Measurements from ENCODE around the gene DEPP1. TPM values are rescaled to one million over a fixed set of nuclear protein-coding genes. Genes with fewer than 3 reads are reported as not detected.
A peak's percentile ranks its signal among the peaks of the same experiment; 100 is the strongest.

The DEPP1 gene
- total RNA-seq, 1 donor from 2014 or later, result 0.26 TPM

GRCh38 chr10:44968091-44968490 lies 10.5 kb downstream of the DEPP1 start:
- H3K4me3 ChIP-seq (ENCODE audit: low read depth, low read length), result no peak overlapping the region
- FAIRE-seq, result no peak
- no peaks in the 10 kb centered on the region for H3K36me3 ChIP-seq (ENCODE audit: control insufficient read depth, insufficient read depth, low read length)
- no peak for DNase-seq (ENCODE audit: low read depth)
- no peaks in the 10 kb centered on the region for H3K27me3 ChIP-seq (ENCODE audit: control insufficient read depth, insufficient read depth, low read length)
- TF ChIP-seq, protein P1, sequence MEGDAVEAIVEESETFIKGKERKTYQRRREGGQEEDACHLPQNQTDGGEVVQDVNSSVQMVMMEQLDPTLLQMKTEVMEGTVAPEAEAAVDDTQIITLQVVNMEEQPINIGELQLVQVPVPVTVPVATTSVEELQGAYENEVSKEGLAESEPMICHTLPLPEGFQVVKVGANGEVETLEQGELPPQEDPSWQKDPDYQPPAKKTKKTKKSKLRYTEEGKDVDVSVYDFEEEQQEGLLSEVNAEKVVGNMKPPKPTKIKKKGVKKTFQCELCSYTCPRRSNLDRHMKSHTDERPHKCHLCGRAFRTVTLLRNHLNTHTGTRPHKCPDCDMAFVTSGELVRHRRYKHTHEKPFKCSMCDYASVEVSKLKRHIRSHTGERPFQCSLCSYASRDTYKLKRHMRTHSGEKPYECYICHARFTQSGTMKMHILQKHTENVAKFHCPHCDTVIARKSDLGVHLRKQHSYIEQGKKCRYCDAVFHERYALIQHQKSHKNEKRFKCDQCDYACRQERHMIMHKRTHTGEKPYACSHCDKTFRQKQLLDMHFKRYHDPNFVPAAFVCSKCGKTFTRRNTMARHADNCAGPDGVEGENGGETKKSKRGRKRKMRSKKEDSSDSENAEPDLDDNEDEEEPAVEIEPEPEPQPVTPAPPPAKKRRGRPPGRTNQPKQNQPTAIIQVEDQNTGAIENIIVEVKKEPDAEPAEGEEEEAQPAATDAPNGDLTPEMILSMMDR (IDR thresholded peaks at IDR 0.05; ENCODE audit: insufficient read depth, low read length, severe bottlenecking), result no peak

- Histone ChIP-seq H3K4me3 (ENCODE audit: low read depth, low read length) (no peak overlapping the region), H3K27me3 (ENCODE audit: control insufficient read depth, insufficient read depth, low read length) (no peaks in the 10 kb centered on the region), H3K36me3 (ENCODE audit: control insufficient read depth, insufficient read depth, low read length) (no peaks in the 10 kb centered on the region)
- DNase-seq (ENCODE audit: low read depth) (no peak), FAIRE-seq (no peak)
- TF ChIP-seq, protein P1 (IDR thresholded peaks at IDR 0.05; ENCODE audit: insufficient read depth, low read length, severe bottlenecking), result no peak
These were observed 11.0 kb downstream of the DEPP1 start for GRCh38 chr10:44967616-44968015.

GRCh38 chr10:44966816-44967509 lies 11.6 kb downstream of the DEPP1 start:
- DNase-seq (ENCODE audit: low read depth) (no peak), FAIRE-seq (no peak)
- Histone ChIP-seq H3K27me3 (ENCODE audit: control insufficient read depth, insufficient read depth, low read length) (no peaks in the 10 kb centered on the region), H3K4me3 (ENCODE audit: low read depth, low read length) (no peak overlapping the region), H3K36me3 (ENCODE audit: control insufficient read depth, insufficient read depth, low read length) (no peaks in the 10 kb centered on the region)
- TF ChIP-seq, protein P1 (IDR thresholded peaks at IDR 0.05; ENCODE audit: insufficient read depth, low read length, severe bottlenecking), result no peak

DNA sequence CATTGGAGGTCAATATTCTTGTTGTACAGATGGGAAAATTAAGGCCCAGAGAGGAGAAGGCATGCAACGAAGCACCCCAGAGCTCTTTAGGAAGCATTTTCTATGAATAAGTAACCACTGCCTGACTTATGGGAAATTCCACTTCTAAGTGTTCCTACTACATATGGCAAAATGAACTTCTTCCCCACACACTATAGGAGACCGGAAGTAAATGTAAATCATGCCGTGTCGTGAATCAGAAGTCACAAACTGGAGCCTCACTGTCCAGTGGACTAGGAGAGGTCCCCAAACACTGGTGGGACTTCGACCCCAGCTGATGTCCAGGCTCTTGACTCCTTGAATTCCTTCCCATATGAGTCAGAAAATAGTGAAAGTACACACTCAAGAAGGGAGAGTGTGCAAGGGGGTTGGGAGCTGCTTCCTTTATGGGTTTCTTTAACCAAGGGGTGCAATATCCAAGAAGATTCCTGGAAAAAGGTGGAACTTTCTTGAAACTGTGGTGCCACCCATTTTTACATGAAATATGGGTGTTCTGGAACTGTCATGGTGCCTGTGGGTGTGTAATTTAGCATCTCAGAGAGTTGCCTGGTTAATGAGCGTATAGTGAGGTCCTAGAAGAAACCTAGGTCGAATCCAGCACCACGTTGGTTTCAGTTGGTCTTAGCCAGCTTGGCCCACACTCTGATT lies 12.3 kb downstream of the DEPP1 start:
- no peaks in the 10 kb centered on the region for H3K27me3 ChIP-seq (ENCODE audit: control insufficient read depth, insufficient read depth, low read length)
- no peak overlapping the region for H3K4me3 ChIP-seq (ENCODE audit: low read depth, low read length)
- H3K36me3 ChIP-seq (ENCODE audit: control insufficient read depth, insufficient read depth, low read length), result no peaks in the 10 kb centered on the region
- TF ChIP-seq, protein P1 (IDR thresholded peaks at IDR 0.05; ENCODE audit: insufficient read depth, low read length, severe bottlenecking), result no peak
- DNase-seq (ENCODE audit: low read depth), result no peak
- peak; percentile 28 for FAIRE-seq

DNA sequence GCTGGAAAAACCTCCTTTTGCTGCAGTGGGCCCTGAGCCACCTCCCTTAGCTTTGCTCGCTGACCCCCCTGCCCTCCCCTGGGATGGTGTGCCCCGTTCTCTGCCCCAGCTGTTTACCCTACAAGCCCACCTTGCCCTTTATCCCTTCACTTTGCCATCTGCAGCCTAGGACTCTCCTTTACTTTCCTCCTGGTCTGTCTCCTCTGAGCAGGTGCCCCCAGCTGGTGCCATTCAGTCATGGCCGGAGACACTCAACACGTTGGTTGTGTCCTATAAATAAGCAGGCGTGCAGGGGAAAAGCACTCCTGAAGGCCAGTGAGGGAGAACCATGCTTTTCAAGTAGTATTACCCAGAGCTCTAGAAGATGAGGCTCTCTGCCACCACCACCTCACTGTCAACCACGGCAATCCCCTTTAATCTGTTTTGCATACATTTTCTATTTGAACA lies 12.9 kb downstream of the DEPP1 start:
- TF ChIP-seq, protein P1 (IDR thresholded peaks at IDR 0.05; ENCODE audit: insufficient read depth, low read length, severe bottlenecking), result no peak
- Histone ChIP-seq H3K4me3 (ENCODE audit: low read depth, low read length) (no peak overlapping the region), H3K36me3 (ENCODE audit: control insufficient read depth, insufficient read depth, low read length) (no peaks in the 10 kb centered on the region), H3K27me3 (ENCODE audit: control insufficient read depth, insufficient read depth, low read length) (no peaks in the 10 kb centered on the region)
- FAIRE-seq (no peak), DNase-seq (ENCODE audit: low read depth) (no peak)
